Right atrium auricular region (tissue), 2 donors: ENCODE results near the gene SLC39A9. TPM values are rescaled to one million over a fixed set of nuclear protein-coding genes. Genes with fewer than 3 reads are reported as not detected.

Source experiments
- DNase-seq: peaks from one replicate; pipeline ENCODE4 v3.0.0-alpha.2; 2019; ENCODE audit warnings: low spot score
- H3K27ac ChIP-seq, 2 donors: fragments of 200-600 bp; sonication (generic); 1 replicate in 1 of 2; 2 replicates in 1 of 2; pipeline ENCODE4 v1.5.1; 2016 to 2019
- H3K27me3 ChIP-seq, 2 donors: fragments of 200-600 bp; sonication (generic); one replicate each; pipeline versions ENCODE4 v1.5.1 to v1.6.0; 2017 to 2019
- H3K36me3 ChIP-seq: fragments of 200-600 bp; sonication (generic); one replicate; pipeline ENCODE4 v1.5.1; 2016
- H3K4me1 ChIP-seq, 2 donors: fragments of 200-600 bp; sonication (generic); one replicate each; pipeline versions ENCODE4 v1.5.1 to v1.6.0; 2017 to 2019
- H3K4me3 ChIP-seq, 2 donors: fragments of 200-600 bp; sonication (generic); 1 replicate in 1 of 2; 2 replicates in 1 of 2; pipeline ENCODE4 v1.5.1; 2017 to 2019; ENCODE audit warnings: mild to moderate bottlenecking in 1 of 2, moderate library complexity in 1 of 2
- H3K9me3 ChIP-seq, 2 donors: fragments of 200-600 bp; sonication (generic); one replicate each; pipeline ENCODE4 v1.5.1; 2019
- total RNA-seq, 2 donors: library from RNA; depleted of rRNA; stranded (reverse); fragments of >200 nt; gene quantifications; one replicate each; pipeline ENCODE4 v1.1.0, GENCODE V29; 2016
- TF ChIP-seq, protein P1 (sequence below), 2 donors: fragments of 200-600 bp; sonication (generic); IDR thresholded peaks; one replicate each; pipeline ENCODE4 v1.5.1; 2019; ENCODE audit warnings: antibody characterized with exemption in 2 of 2

SLC39A9 gene
- total RNA-seq, 2 donors from 2014 or later, result 29.3 to 37.5 TPM

DNA sequence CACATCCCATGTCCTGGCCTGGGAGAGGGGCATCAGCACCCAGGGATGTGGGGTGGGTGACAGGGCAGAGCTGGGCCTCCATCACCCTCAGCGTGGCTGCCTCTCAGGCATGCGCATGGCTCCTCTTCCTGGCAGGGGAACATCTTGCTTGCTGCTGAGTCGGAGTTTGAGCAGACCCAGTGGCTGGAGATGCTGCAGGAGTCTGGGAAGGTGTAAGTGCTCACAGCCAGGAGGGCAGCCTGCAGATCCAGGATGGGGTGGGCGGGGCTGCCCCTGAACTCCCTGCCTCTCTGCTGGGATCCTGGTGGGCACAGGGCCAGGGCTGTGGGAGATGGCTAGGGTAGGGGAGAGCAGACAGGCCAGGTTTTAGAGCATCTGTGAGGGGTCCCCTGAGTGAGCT is 102.2 kb downstream of the SLC39A9 start:
- TF ChIP-seq, protein P1, sequence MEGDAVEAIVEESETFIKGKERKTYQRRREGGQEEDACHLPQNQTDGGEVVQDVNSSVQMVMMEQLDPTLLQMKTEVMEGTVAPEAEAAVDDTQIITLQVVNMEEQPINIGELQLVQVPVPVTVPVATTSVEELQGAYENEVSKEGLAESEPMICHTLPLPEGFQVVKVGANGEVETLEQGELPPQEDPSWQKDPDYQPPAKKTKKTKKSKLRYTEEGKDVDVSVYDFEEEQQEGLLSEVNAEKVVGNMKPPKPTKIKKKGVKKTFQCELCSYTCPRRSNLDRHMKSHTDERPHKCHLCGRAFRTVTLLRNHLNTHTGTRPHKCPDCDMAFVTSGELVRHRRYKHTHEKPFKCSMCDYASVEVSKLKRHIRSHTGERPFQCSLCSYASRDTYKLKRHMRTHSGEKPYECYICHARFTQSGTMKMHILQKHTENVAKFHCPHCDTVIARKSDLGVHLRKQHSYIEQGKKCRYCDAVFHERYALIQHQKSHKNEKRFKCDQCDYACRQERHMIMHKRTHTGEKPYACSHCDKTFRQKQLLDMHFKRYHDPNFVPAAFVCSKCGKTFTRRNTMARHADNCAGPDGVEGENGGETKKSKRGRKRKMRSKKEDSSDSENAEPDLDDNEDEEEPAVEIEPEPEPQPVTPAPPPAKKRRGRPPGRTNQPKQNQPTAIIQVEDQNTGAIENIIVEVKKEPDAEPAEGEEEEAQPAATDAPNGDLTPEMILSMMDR (IDR thresholded peaks at IDR 0.05), result no peak
- no peak overlapping the region for H3K4me3 ChIP-seq

DNA sequence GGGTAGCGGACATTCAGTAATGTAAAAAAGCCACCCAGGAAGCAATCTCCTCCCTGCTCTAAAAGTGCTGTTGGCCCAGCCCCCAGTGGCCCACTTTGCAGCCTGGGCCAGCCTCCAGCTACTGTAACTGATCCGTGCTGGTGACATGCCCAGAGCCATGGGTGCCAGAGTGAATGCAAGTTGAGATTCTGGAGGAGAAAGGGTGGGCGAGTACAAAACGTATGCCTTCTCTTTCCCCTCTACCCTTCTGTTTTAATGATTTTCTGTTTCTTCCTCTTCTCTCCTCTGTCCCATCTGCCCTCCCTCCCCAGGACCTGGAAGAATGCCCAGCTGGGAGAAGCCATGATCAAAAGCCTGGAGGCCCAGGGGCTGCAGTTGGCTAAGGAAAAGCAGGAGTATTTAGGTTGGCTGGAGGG is 102.9 kb downstream of the SLC39A9 start:
- Histone ChIP-seq H3K27me3 (no peaks in the 10 kb centered on the region), H3K4me1 (peaks cover 0 to 17% of the 10 kb centered on the region in 2 donors), H3K36me3 (no peaks in the 10 kb centered on the region), H3K4me3 (no peak overlapping the region), H3K9me3 (no peaks in the 10 kb centered on the region), H3K27ac (peak overlapping the region in 1 of 2 donors; percentile 12)
- no peak for DNase-seq
- TF ChIP-seq, protein P1 (IDR thresholded peaks at IDR 0.05), result no peak

More for the DNA sequence above, 102.2 kb downstream of the SLC39A9 start:
- Histone ChIP-seq H3K27ac (peak overlapping the region in 1 of 2 donors; percentile 12), H3K27me3 (no peaks in the 10 kb centered on the region), H3K4me1 (peaks cover 0 to 17% of the 10 kb centered on the region in 2 donors), H3K9me3 (no peaks in the 10 kb centered on the region), H3K36me3 (no peaks in the 10 kb centered on the region)
- no peak for DNase-seq

DNA sequence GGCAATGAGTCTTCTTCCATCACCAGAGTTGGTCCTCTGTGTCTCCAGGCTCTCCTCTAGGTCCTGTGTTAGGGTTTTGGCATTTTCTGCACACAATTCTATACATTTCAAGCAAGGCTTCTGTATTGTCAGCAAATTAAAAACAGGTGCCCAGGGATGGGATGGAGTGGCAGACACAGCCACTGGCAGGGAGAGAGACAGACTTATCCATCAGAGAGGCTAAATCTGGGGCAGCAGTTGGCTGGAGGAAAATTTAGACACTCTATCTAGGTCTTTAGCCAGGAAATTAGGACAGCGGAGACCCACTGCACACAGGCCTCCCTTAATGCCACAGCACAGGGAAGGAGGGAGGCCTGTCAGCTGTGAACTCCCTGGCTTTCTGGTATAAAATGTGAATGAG is 106.3 kb downstream of the SLC39A9 start:
- DNase-seq, result no peak
- H3K27me3 ChIP-seq, result no peaks in the 10 kb centered on the region
- H3K36me3 ChIP-seq, result no peaks in the 10 kb centered on the region
- no peak overlapping the region for H3K4me3 ChIP-seq
- H3K9me3 ChIP-seq, result no peaks in the 10 kb centered on the region
- TF ChIP-seq, protein P1 (IDR thresholded peaks at IDR 0.05), result no peak
- no peak overlapping the region for H3K27ac ChIP-seq
- H3K4me1 ChIP-seq, result peaks cover 0 to 17% of the 10 kb centered on the region in 2 donors

DNA sequence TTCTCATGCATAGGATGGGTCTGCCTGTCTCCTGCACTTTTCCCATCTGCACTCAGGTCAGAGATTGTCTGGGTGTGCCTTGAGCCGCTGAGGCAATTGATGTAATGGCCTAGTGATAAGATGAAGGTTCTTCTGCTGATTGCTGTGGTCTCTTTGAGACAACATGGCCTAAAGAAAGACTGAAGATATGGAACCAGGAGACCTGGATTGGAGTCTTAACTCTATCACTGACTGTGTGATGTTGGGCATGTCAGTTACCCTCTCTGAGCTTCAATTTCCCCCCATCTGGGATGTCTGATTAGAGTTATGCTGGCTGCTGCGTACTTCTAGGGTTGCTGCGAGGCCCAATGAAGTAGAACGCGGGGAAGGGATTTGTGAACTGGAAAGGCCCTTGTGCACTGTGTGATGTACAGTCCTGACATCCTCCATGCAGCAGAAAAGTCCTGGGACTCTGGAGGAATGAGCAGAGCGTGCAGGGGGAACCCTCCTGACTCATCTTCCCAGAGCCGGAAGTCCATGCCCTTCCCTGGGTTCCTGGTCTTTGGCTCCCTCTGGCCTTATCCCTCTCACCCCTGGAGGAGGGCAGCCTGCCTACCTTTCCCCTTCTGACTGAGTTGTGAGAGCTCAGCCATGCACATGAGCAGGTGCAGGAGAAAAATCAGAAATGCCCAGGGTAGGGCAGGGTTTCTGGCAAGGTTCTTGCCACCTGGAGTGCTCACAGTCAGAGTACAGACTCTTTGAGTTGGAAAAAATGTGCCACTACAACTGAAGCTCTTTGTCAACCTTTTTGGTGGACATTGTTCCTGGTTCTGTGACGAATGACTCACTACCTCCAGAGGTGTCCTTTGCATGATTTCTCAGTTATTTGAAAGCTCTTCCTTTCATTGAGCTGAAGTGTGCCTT is 107.1 kb downstream of the SLC39A9 start:
- DNase-seq, result no peak
- H3K4me3 ChIP-seq, result no peak overlapping the region
- TF ChIP-seq, protein P1 (IDR thresholded peaks at IDR 0.05), result no peak

DNA sequence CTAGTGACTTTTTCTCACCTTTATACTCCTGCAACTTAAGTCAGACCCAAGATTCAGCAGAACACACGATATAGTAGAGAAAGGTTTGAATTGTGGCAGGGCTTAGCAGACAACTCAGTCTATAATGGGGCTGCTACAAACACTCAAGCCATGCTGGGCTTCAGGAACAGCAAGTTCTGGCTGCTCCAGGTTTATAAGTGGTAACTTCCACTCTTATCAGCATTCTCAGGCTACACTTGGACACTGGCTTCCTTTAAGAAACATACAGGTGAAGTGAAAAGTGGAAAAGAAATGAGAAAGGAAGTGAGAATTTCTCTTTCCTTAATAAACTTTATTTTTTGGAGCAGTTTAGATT is 107.7 kb downstream of the SLC39A9 start:
- H3K27ac ChIP-seq, result no peak overlapping the region
- TF ChIP-seq, protein P1 (IDR thresholded peaks at IDR 0.05), result no peak
- H3K27me3 ChIP-seq, result no peaks in the 10 kb centered on the region
- no peak overlapping the region for H3K4me3 ChIP-seq
- H3K36me3 ChIP-seq, result no peaks in the 10 kb centered on the region
- no peak for DNase-seq
- no peaks in the 10 kb centered on the region for H3K9me3 ChIP-seq
- H3K4me1 ChIP-seq, result peaks cover 0 to 12% of the 10 kb centered on the region in 2 donors

More for the DNA sequence above, 107.1 kb downstream of the SLC39A9 start:
- Histone ChIP-seq H3K27ac (no peak overlapping the region), H3K27me3 (no peaks in the 10 kb centered on the region), H3K36me3 (no peaks in the 10 kb centered on the region), H3K4me1 (peaks cover 0 to 17% of the 10 kb centered on the region in 2 donors), H3K9me3 (no peaks in the 10 kb centered on the region)

Other genes with a start within 250 kb of the SLC39A9 start
- gene DCAF5, start 245.6 kb upstream of the SLC39A9 start, total RNA-seq, result 10 to 100 TPM; 33.1 to 38.8 TPM
- 10 to 100 TPM; 14.6 to 16.7 TPM for gene EXD2, start 207.2 kb upstream of the SLC39A9 start, total RNA-seq
- 10 to 100 TPM; 17.9 to 56.8 TPM for gene GALNT16, start 138.5 kb upstream of the SLC39A9 start, total RNA-seq
- gene ERH, start 393 bp upstream of the SLC39A9 start, total RNA-seq, result 10 to 100 TPM; 47.1 to 55.1 TPM
- not detected for gene PLEKHD1, start 86.0 kb downstream of the SLC39A9 start, total RNA-seq
- not detected for gene CCDC177, start 176.2 kb downstream of the SLC39A9 start, total RNA-seq
- gene SUSD6, start 212.9 kb downstream of the SLC39A9 start, total RNA-seq, result 10 to 100 TPM; 19.2 to 24.7 TPM